ENCODE results near the gene CORO2B.

CORO2B gene, protein sequence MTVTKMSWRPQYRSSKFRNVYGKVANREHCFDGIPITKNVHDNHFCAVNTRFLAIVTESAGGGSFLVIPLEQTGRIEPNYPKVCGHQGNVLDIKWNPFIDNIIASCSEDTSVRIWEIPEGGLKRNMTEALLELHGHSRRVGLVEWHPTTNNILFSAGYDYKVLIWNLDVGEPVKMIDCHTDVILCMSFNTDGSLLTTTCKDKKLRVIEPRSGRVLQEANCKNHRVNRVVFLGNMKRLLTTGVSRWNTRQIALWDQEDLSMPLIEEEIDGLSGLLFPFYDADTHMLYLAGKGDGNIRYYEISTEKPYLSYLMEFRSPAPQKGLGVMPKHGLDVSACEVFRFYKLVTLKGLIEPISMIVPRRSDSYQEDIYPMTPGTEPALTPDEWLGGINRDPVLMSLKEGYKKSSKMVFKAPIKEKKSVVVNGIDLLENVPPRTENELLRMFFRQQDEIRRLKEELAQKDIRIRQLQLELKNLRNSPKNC

DNA sequence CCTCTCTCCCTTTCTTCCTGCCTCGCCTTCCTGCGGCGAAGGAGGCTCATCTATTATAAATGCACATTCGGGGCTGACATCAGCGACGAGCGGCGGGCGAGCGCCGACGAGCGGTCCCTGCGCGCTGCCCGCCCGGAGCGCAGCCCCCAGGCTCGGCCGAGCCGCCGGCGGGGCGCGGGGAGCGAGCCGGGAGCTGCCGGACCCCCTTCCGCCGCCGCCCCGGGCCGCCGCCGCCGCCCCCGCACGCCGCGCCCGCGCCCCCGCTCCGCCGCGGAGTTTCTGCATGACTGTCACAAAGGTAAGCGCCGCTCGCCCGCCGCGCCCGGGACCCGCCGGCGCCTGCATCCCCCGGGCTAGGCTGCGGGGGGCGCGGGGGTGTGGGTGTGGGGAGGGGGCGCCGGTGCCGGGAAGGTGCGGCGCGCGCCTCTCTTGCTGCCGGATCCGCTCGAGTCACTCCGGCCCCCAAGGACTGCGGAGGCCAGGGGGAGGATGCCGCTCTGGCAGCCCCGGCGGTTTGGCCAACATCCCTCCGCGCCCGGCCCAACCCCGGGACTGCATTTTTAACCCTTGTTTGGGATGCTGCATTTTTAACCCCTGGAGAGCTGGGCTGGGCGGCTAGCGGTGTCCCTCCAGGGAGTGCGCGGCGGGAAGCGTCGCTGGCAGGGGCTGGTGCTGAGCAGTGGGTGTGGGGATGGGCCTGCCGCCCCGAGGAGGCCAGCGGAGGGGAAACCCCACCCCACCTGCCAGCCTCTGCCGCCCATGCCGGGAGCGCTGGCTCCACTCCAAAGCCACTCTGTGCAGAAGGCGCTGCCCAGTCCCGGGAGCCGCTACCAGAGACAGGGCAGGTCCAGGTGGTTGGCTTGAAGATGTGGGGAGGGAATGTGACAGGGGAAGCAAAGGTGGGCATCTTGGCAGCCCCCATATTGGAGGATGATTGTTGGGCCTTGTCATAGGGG is at the start of gene CORO2B:
Gene CORO2B (plus strand): TSS at position 14 of the 956 bp plus-strand sequence. CDS start 270 bp downstream, at position 284.
- peak; percentile 34 for DNase-seq

DNA sequence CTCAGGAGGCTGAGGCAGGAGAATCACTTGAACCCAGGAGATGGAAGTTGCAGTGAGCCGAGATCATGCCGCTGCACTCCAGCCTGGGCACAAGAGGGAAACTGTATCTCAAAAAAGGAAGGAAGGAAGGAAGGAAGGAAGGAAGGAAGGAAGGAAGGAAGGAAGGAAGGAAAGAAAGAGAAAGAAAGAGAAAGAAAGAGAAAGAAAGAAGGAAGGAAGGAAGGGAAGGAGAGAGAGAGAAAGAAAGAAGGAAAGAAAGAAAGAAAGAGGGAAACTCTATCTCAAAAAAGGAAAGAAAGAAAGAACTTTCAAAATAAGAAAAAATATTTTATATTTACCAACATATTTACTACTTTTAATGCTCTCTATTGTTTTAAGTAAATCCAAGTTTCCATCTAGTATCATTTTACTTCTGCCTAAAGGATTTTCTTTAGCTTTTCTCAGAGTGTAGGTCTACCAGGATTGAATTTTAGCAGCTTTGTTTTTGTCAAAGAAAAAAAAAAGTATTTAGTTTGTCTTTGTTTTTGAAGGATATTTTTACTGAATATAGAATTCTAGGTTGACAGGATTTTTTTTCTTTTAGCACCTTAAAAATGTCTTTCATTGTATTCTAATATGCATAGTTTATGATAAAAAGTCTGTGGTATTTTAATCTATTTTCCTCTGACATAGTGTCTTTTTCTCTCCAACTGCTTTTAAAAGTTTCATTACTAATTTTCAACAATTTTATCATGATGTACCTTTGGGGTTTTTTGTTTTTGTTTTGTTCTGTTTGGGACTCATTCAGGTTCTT is 47.2 kb upstream of the CORO2B start:
- DNase-seq = no peak

DNA sequence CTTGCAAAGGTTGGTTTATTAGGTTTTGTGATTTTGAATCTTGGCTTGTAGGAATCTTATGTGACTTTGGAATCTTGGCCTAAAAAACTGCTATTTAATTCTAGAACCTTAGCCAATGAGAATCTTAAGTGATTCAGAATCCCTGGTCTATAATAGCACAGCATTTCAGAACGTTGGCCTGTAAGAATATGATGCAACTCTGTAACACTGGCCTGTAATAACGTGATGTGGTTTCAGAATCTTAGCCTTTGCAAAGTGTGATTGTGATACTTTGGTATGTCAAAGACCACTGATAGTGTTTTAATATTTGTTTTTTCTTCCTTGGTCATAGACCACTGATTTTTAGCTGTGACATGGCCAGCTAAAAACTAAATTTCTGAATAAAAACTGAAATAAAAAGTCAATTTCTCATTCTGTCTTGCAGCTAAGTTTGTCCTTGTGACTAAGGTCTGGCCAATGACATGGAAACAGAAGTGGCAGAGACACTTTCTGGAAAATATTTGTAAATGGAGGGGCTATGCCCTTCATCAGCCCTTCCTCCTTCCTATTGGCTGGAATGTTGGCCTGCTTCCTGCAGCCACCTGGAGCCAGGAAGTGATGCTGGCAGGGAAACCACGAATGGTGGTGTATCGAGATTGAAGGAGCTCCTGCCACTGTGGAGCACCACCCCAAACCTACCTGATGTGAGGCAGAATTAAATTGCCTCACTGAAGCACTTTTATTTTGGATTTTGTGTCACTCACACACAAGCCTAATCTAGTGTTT is 42.3 kb upstream of the CORO2B start:
- no peak for DNase-seq

DNA sequence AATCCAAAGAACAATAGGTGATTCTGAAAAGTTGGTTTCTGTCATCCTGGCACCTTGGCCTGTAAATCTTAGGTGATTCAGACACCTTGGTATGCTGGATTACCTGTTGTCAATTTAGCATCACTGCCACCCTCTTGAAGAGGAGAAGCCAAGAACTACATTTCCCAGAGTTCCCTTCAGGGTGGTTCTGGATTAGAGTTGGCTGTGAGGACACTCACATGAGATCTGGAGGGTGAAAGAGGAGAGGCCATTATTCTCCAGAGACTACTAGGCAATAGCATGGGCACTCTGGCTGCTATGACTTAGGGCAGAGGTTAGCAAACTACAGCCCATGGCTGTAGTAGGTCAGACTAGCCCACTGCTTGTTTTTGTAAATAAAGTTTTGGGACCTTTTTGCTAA is 41.7 kb upstream of the CORO2B start:
- DNase-seq = no peak

DNA sequence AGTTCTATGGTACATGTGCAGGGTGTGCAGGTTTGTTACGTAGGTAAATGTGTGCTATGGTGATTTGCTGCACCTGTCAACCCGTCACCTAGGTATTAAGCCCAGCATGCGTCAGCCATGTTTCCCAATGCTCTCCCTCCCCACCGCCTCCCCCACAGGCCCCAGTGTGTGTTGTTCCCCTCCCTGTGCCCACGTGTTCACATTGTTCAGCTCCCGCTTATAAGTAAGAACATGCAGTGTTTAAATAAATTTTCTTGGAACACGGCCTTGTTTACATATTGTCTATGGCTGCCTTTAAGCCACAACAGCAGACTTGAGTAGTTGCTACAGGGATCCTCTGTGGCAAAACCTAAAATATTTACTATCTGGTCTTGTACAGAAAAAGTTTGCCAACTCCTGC is 41.3 kb upstream of the CORO2B start:
- no peak for DNase-seq

DNA sequence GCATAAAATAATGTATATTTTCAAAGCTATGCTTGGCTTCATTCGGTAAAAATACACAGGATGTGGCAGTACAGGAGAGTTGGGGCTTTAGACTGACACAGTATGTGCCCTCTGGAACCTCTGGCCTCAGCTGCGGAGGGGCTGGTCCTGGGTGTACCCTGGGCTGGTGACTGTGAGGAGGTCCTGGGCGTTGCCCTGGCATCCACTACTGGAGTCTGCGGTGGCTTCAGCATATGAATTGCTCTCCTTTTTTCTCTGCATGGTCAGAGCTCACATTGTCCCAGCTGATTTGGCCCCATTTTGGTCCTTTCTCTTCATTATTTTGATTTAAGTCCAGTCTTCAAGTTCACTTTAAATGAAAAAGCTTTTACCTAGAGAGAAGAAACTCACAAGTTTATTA is 40.5 kb upstream of the CORO2B start:
- no peak for DNase-seq

DNA sequence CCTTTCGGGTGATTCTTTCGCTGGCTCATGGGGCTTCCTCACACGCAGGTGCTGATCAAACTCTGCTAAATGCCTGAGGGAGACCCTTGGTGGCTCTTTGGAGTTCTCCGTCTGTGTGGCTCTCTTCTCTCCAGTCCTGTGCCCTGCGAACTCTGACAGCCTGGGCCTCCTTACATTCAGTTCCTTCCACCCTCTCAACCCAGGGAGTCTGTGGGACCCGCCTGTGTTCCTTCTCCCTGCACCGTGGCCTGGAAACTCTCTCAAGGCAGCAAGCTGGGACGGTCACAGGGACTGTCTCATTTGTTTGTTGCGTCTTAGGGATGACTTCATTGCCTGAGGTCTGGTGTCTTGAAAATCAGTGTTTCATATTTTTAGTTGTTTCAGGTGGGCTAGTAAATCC is 37.0 kb upstream of the CORO2B start:
- DNase-seq = no peak

DNA sequence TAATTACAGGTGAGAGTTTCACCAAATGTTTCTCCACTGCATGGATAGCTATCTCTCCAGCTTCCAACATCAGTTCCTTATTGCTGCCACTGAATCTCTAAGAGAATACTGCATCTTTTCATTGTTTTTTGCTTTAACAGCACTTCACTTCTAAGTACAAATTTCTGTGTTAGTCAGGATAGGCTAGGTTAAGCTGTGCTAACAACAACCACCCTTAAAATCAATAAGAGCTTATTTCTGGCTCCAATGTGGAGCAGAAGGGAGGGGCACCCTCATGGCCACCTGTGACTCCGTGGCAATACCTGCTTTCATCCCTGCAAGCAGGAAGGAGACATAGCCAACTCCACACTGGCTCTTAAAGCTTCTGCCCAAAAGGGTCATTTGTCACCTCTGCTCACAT is 36.4 kb upstream of the CORO2B start:
- DNase-seq = no peak

DNA sequence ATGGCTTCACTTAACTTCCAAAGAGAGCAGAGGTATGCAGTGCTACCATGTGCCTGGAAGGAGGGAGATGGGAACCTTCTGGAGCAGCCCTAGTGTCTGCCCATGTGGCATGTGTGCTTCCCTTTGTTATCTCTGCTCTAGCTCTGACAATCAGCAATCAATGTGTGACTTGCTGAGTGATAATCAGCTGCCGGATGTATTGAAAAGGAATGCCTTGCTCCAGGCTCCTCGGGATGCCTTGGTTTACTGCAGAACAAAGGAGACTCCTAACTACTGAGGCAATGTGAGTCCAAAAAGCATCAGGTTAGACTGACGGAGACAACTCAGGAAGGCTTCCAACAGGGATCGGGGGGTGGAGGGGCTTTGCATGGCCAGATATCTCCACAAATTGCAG is 36.0 kb upstream of the CORO2B start:
- DNase-seq = no peak

DNA sequence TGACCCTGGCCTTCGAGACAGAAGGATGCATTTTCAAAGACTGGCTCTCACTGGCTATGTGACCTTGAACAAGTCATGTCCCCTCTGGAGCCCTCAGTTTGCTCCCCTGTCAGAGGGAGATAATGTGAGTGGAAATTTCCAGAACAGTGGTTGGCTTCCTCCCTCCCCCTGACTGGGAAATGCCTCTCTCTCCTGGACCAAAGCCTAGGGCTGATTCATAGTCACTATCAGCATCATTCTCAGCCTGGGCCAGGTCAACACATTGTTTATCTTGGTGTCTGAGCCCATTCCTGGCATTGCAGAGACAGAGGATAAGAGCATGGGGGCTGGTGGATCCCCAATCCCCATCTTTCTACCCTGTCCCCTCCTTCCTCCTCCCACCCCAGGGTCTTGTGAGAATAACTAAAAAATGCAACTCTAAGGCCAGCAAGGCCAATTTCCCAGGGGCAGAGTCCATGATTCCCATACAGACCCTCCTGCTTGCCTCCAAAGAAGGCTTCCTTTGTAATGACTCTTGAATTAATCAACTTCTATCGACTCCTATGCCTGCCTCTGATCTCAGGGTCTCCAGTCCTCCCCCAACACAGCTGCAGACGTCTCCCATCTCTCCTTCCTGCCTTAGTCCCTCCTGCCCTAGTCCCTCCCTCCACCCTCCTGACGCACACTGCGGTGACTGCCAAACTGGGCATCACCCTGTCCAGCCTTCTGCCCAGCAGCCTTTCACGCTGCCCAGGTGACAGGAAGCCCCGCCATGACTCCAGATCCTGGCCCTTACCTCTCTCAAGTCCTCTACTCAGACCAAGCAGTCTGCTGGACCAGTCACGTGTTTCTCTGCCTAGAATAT is 35.4 kb upstream of the CORO2B start:
- DNase-seq = no peak

DNA sequence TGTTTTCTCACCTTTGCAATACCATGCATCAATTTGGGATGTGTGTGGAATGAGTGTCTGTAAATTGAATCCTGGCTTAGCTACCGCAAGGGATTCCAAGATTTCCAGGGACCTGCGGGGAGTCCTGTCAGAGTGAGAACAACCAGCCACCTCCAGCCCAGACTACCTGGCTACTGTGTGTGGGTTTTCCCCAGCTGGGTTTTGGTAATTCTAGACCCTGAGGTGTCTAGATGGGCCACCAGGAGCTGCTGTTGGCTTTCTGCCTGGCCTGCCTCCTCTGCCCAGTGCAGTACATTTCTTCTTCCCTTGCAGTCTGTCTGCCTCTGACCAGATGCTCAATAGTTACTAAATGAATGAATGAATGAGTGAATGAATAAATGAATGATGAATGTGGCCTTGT is 32.5 kb upstream of the CORO2B start:
- no peak for DNase-seq

DNA sequence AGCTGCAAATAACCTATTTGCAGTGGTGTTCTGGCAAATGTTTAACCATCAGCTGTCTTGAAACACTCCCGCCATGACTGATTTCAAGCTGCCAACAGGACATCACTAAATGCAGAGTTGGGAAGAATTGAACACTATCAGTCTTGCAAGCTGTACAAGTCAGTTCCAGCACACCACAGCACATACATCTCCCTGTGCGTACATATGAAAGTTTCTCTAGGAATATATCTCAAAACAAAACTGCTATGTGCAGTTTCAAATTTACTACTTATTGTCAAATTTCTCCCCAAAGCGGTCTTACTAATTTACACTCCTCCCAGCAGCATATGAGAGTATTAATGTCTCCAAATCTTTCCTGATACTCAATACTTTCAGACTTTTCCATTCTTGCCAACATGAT is 30.4 kb upstream of the CORO2B start:
- DNase-seq = no peak

DNA sequence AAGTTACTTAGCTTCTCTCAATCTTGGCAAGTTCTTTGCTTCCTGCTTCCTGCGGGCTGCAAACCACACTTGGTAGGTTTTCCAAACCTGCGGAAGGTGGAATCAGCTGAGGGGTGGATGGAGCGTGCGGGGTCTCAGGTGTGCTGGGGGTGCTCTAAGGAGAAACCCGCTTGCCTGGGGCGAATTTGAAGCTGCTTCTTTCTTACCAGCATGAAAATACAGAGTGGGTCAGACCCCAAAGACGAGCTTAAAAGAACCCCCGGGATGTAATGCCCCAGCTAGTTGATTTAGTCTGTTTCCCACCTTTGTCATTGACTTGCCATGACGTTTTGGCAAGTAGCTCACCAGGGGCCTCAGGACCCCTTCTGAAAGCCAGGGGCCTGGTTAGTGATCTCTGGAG is 28.8 kb upstream of the CORO2B start:
- no peak for DNase-seq

DNA sequence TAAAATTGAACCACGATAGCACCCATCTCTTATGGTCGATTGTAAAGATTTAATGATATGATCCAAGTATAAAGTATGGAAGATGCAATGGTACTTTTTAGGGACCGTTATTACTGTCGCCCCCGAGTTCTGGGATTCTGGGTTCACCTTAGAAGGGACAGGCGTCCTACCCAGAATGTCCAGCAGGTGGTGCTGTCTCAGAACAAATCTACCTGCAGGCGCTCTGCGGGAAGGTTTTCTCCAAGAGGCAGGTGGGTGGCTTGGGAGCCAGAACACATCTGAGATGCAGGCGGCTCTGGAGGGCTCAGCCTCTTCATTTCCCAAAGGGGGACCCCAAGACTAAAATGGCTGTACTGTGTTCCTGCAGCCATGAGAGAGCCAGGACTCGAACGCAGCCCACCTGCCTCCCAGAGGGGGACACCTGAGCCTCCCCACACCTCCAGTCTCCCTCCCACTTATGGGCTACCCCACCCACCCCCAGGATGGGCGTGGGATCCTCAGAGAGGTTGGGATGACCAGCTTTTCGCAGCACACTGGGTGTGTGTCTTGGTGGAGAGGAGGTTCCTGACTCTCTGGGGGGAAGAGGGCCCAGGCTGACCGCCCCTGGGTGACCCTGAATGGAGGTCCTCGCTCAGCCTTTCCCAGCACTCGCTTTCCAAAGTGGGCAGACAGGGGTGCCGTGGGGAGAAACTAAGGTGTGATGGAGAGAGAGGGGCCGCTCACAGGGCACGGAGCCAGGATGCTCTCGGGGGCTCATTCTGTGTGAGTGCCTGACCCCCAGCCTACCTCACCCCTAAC is 28.1 kb upstream of the CORO2B start:
- peak; percentile 76 for DNase-seq

DNA sequence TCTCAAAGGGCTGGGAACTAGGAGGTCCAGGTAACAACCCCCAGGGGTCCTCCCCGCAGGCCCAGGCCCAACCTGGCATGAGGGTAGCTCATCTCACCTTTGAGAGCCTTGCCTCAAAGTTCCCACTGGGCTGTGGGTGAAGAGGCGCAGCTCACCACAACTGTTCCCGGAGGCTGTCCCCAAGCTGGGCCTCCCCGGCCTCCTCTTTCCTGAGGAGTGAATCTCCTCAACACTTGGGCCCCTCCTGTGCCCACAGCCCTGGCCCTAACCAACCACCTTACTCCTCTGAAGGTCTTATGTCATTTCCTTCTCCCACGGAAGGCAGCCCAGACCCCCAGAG is 27.5 kb upstream of the CORO2B start:
- DNase-seq = no peak

DNA sequence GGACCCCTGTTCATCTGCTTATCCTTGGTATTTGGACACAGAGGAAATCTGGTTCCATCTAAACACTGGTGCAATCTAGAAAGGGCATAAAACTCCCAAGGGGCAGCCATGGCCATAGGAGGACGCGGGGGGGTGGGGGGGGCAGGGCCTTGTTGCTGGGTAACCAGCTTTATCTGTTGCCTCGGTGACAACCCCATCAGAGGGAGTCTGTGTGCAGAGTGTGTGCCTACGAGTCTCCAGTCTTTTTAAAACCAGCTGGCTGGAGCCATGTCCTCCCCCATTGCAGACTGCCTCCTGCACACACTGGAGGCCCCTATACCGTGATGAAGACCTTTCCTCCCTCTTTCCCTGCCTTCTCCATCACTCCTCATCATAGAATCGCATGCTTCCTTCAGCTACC is 26.4 kb upstream of the CORO2B start:
- no peak for DNase-seq

DNA sequence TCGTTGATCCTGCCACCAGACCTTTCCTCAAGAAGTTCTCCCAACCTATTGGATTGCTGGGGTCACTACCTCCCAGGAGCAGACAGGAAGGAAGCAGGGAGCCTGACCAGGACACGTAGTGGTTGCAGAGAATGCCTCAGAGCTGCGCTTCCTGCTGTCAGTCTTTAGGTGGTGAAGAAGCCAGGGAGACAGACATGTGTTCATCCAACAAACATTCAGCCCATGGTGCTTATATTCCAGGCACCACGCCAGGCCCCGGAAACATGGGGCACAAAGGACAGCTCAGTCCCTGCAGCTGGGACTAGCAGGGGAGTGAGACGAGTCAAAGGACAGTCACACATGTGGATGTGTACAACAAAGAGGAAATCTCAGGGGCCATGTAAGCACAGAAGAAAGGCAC is 26.0 kb upstream of the CORO2B start:
- DNase-seq = no peak

DNA sequence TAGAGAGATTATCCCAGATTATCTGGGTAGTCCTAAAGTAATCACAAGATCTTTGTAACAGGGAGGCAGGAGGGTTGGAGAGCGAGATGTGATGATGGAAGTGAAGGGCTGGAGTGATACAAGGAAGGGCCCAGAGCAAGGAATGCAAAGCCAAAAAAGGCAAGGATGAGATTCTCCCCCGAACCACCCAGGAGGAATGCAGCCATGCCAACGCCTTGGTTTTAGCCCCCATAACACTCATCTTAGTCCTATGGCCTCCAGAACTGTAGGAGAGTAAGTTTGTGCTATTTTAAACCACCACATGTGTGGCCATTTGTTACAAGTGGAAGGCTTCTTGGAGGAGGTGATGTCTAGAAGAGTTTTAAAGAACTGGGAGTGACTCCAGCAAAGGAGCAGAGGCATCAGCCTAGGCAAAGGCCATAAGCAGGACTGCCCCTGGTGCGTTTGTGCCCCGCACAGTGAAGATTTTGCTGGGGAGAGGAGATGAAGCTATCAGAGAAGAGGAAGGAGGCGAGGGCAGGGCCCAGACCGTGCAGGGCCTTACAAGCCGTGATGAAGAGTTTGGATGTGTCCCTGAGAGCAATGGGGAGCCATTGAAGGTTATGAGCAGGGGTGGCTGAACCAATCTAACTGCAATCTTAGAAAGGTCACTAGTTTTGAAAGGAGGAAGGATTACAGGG is 25.3 kb upstream of the CORO2B start:
- no peak for DNase-seq

DNA sequence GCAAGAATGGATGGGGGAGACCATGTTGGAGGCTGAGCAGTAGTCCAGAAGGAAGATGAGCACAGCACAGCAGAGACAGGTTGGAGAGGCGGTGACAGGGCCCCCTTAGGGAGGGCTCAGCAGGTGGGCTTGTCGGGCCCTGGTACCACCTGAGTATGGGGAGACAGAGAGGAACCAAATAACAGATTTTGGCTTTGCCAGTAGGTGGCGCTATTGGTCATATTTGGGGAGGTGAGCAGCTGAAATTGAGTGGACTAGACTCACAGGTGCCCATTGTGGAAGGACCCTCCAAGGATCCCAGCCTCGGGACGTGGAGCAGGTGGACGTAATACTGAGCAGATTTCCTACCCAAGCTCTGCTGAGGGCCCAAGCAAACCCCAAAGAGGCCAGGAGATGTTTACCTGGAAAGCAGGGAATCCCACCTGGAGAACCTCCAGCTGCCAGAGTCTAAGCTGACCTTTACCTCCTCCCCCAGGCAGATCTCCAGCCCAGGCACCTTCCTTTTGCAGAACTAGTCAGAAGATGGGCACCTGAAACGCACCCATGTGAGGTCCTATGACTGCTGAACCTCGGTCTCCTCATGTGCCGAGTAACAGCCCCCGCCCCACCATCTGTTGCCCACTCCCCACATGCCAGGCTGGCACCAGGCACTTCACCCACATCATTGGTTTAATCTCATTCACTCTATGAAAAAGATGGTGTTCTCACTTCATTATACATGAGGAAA is 24.6 kb upstream of the CORO2B start:
- peak; percentile 60 for DNase-seq
